ENCODE results near the gene HAGHL. TPM values are rescaled to one million over a fixed set of nuclear protein-coding genes. Genes with fewer than 3 reads are reported as not detected.
A peak's percentile ranks its signal among the peaks of the same experiment; 100 is the strongest.

HAGHL gene, protein sequence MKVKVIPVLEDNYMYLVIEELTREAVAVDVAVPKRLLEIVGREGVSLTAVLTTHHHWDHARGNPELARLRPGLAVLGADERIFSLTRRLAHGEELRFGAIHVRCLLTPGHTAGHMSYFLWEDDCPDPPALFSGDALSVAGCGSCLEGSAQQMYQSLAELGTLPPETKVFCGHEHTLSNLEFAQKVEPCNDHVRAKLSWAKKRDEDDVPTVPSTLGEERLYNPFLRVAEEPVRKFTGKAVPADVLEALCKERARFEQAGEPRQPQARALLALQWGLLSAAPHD
- polyA plus RNA-seq (2011; rRNA removed) (4.3 and 7.0 TPM in 2 replicates), polyA minus RNA-seq (2011; rRNA and poly(A)+ RNA removed) (2.1 and 2.9 TPM in 2 replicates)

DNA sequence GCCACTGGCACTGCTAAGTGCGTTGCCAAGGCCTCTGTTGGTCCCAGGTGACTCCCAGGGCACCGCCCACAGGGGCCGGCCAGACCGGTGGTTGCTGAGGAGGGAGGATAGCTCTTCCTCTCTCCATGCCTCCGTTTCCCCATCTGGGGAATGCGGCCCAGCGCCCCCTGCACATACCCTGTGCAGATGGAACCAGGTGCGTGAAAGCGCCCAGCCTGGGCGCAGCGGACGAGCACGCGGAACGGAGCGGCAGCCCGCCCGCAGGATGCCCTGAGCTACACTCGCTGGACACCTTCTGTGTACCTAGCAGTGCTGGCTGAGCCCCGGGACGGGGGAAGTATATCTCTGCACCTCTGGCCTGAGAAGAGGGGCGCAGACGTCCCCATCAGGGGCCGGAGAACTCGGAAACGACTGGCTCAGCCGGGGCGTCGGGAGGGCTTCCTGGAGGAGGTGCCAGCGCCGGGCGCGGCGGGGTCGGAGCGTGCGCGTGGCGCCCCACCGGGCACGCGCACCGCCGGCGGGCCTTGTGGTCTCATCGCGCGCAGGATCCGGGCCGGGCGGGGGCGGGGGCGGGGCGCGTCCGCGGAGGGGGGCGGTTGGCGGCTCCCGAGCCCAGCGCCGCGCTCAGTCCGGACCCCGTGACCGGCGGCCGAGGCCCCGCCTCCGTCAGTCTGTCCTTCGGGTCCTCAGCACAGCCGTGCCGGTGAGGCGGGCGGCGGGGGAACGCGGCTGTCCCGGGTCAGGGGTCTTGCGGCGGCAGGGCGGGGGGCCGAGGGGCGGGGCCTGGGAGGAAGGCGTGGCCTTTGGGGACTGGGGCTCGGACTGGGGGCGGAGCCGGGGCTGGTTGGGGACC, at the start of gene HAGHL, which contains the start of gene CCDC78:
HAGHL (plus strand) TSS at position 669 of the 853 bp plus-strand sequence. CDS start 404 bp downstream, outside the sequence.
CCDC78 (minus strand) TSS at position 6 of the 853 bp plus-strand sequence. CDS start 76 bp downstream, outside the sequence.
- TF ChIP-seq CTCF (IDR thresholded peaks at IDR 0.05; ENCODE audit: insufficient read depth, low read depth, low read length), result no peak
- Histone ChIP-seq H3K27me3 (ENCODE audit: control insufficient read depth, insufficient read depth, low read length) (no peaks in the 10 kb centered on the region), H3K36me3 (ENCODE audit: control insufficient read depth, insufficient read depth, low read length) (peaks cover 4% of the 10 kb centered on the region; the same call in 1 of the 2 replicates), H3K4me3 (ENCODE audit: low read depth, low read length) (peak within 1 kb of the TSS; percentile 66)
- ChIA-PET CTCF (interaction anchor here (1.3 to 2.9 kb wide), 4 partner anchors 11 to 16 kb away, joined by 3 to 18 read pairs (median 14); partner anchors contain the start of gene METRN), POLR2A (no interaction called here)
- DNase-seq (ENCODE audit: low read depth), result no peak

GRCh38 chr16:677316-678190, 49.4 kb upstream of the HAGHL start:
- H3K4me3 ChIP-seq (ENCODE audit: low read depth, low read length), result no peak overlapping the region
- CTCF ChIA-PET, result interaction anchor here (1.9 kb wide), 1 partner anchor 10 kb away, joined by 6 read pairs; the partner anchor contains the start of gene RHOT2
- no peak for DNase-seq (ENCODE audit: low read depth)
- no peaks in the 10 kb centered on the region for H3K27me3 ChIP-seq (ENCODE audit: control insufficient read depth, insufficient read depth, low read length)
- no peak for TF ChIP-seq CTCF (IDR thresholded peaks at IDR 0.05; ENCODE audit: insufficient read depth, low read depth, low read length)
- peaks cover 23% of the 10 kb centered on the region for H3K36me3 ChIP-seq (ENCODE audit: control insufficient read depth, insufficient read depth, low read length)
- POLR2A ChIA-PET, result no interaction called here

- no peak for TF ChIP-seq CTCF (IDR thresholded peaks at IDR 0.05; ENCODE audit: insufficient read depth, low read depth, low read length)
- no peaks in the 10 kb centered on the region for H3K27me3 ChIP-seq (ENCODE audit: control insufficient read depth, insufficient read depth, low read length)
- ChIA-PET CTCF (interaction anchor here (4.5 kb wide), 1 partner anchor 11 kb away, joined by 20 read pairs; the partner anchor contains the start of gene RHOT2), POLR2A (no interaction called here)
- H3K4me3 ChIP-seq (ENCODE audit: low read depth, low read length), result no peak overlapping the region
- H3K36me3 ChIP-seq (ENCODE audit: control insufficient read depth, insufficient read depth, low read length), result peaks cover 23% of the 10 kb centered on the region
- no peak for DNase-seq (ENCODE audit: low read depth)
Measured at GRCh38 chr16:678209-678857, 48.6 kb upstream of the HAGHL start.

DNA sequence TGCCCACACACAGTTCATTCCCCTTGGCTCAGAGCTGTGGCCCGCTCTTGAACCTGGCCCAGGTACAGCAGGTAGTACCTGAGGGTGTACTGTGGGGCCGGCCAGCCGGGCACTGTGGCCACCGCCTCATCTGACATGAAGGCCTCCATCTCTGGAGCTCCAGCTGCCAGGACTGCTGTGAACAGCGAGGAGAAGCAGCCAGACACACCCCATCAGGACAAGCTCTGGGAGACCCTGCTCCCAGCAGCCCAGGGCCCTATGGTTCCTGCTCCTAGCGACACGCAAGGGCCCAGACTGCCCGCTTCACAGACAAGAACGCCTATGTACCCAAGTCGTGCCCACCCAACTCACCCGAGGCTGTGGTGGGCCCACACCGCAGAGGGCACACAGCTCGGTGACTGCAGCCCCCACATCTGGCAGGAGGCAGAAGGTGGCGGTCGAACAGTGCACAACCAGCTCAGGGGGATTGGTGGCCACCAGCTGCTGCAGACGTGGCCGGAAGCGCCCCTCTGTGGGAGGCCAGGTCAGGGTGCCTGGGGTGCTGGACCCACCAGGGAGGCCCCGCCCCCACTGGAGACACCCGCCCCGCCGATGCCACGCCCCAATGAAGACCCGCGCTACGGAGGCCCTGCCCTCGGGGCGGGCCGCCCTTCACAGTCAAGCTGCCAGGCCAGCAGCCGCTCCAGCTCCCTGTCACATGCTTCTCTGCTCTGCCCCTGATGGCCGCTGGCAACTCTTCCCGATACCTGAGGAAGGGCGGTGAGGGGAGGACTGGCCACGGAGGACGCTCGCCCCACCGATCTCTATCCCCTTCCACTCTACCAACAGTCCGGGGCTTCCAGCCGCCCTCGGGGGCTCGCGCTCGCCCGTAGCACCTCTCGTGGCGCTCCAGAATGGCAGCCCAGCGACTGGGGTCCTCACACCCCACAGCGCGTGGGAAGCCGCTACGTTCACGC, 47.8 kb upstream of the HAGHL start:
- Histone ChIP-seq H3K4me3 (ENCODE audit: low read depth, low read length) (peak overlapping the region; percentile 50), H3K27me3 (ENCODE audit: control insufficient read depth, insufficient read depth, low read length) (no peaks in the 10 kb centered on the region), H3K36me3 (ENCODE audit: control insufficient read depth, insufficient read depth, low read length) (peaks cover 20% of the 10 kb centered on the region)
- ChIA-PET CTCF (interaction anchor here (1.6 to 4.5 kb wide), 2 partner anchors 12 to 62 kb away, joined by 3 to 20 read pairs; partner anchors contain the start of genes CIAO3 and RHOT2), POLR2A (interaction anchor here (0.9 kb wide), 1 partner anchor 45 kb away, joined by 14 read pairs; no protein-coding TSS in a partner anchor)
- TF ChIP-seq CTCF (IDR thresholded peaks at IDR 0.05; ENCODE audit: insufficient read depth, low read depth, low read length), result no peak
- no peak for DNase-seq (ENCODE audit: low read depth)

Measured in BJ (cell line).